C4-2B (cell line): ENCODE measurements around the gene TMEM220.

ENCODE experiments used
- CTCF ChIP-seq: fragments of 450-650 bp; conservative IDR thresholded peaks from 2 replicates; pipeline ENCODE4 v1.5.1; 2017; ENCODE audit warnings: mild to moderate bottlenecking
- ZFX ChIP-seq: fragments of 450-650 bp; IDR thresholded peaks from 2 replicates; pipeline ENCODE4 v1.6.1; 2017

GRCh38 chr17:10754109-10754508, 24.3 kb upstream of the TMEM220 start:
- peak; percentile 55 for TF ChIP-seq CTCF
- TF ChIP-seq ZFX: no peak
